ENCODE data around the gene NPC1. TPM values are rescaled to one million over a fixed set of nuclear protein-coding genes. Genes with fewer than 3 reads are reported as not detected.

Gene NPC1
- total and polyA plus RNA-seq, 2 of the 8 experiments (the other 6 are each of a cell fraction or from before 2014, with no cell fraction given): 34.1 to 39.5 TPM

DNA sequence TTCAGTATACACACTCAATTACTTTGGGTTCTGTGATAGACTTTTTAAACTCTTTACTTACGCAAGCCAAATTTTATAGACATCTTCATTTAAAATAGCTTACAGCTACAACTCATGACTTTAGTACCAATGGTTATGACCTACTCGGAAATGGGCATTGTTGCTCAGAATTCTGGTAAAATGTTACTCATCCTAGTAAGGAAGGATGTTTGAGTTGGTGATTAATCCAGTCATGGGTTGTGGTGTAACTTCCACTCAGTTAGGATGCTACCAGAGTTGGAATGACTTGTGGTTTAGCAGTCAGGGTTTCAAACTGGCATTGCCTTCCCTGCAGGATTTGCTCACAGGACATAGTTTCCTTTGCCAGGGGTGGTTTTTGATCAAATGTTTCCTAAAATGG, 7.4 kb upstream of the NPC1 start (continued):
- TF ChIP-seq, protein P1, sequence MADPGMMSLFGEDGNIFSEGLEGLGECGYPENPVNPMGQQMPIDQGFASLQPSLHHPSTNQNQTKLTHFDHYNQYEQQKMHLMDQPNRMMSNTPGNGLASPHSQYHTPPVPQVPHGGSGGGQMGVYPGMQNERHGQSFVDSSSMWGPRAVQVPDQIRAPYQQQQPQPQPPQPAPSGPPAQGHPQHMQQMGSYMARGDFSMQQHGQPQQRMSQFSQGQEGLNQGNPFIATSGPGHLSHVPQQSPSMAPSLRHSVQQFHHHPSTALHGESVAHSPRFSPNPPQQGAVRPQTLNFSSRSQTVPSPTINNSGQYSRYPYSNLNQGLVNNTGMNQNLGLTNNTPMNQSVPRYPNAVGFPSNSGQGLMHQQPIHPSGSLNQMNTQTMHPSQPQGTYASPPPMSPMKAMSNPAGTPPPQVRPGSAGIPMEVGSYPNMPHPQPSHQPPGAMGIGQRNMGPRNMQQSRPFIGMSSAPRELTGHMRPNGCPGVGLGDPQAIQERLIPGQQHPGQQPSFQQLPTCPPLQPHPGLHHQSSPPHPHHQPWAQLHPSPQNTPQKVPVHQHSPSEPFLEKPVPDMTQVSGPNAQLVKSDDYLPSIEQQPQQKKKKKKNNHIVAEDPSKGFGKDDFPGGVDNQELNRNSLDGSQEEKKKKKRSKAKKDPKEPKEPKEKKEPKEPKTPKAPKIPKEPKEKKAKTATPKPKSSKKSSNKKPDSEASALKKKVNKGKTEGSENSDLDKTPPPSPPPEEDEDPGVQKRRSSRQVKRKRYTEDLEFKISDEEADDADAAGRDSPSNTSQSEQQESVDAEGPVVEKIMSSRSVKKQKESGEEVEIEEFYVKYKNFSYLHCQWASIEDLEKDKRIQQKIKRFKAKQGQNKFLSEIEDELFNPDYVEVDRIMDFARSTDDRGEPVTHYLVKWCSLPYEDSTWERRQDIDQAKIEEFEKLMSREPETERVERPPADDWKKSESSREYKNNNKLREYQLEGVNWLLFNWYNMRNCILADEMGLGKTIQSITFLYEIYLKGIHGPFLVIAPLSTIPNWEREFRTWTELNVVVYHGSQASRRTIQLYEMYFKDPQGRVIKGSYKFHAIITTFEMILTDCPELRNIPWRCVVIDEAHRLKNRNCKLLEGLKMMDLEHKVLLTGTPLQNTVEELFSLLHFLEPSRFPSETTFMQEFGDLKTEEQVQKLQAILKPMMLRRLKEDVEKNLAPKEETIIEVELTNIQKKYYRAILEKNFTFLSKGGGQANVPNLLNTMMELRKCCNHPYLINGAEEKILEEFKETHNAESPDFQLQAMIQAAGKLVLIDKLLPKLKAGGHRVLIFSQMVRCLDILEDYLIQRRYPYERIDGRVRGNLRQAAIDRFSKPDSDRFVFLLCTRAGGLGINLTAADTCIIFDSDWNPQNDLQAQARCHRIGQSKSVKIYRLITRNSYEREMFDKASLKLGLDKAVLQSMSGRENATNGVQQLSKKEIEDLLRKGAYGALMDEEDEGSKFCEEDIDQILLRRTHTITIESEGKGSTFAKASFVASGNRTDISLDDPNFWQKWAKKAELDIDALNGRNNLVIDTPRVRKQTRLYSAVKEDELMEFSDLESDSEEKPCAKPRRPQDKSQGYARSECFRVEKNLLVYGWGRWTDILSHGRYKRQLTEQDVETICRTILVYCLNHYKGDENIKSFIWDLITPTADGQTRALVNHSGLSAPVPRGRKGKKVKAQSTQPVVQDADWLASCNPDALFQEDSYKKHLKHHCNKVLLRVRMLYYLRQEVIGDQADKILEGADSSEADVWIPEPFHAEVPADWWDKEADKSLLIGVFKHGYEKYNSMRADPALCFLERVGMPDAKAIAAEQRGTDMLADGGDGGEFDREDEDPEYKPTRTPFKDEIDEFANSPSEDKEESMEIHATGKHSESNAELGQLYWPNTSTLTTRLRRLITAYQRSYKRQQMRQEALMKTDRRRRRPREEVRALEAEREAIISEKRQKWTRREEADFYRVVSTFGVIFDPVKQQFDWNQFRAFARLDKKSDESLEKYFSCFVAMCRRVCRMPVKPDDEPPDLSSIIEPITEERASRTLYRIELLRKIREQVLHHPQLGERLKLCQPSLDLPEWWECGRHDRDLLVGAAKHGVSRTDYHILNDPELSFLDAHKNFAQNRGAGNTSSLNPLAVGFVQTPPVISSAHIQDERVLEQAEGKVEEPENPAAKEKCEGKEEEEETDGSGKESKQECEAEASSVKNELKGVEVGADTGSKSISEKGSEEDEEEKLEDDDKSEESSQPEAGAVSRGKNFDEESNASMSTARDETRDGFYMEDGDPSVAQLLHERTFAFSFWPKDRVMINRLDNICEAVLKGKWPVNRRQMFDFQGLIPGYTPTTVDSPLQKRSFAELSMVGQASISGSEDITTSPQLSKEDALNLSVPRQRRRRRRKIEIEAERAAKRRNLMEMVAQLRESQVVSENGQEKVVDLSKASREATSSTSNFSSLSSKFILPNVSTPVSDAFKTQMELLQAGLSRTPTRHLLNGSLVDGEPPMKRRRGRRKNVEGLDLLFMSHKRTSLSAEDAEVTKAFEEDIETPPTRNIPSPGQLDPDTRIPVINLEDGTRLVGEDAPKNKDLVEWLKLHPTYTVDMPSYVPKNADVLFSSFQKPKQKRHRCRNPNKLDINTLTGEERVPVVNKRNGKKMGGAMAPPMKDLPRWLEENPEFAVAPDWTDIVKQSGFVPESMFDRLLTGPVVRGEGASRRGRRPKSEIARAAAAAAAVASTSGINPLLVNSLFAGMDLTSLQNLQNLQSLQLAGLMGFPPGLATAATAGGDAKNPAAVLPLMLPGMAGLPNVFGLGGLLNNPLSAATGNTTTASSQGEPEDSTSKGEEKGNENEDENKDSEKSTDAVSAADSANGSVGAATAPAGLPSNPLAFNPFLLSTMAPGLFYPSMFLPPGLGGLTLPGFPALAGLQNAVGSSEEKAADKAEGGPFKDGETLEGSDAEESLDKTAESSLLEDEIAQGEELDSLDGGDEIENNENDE (IDR thresholded peaks at IDR 0.05; ENCODE audit: insufficient replicate concordance, low read length): no peak
- TF ChIP-seq NANOG (IDR thresholded peaks at IDR 0.05; ENCODE audit: insufficient read depth, low read depth, low read length, poor library complexity, severe bottlenecking) (no peak), RXRA (IDR thresholded peaks at IDR 0.05; ENCODE audit: insufficient read depth, low read depth, low read length) (no peak), KDM1A (IDR thresholded peaks at IDR 0.05; ENCODE audit: borderline replicate concordance, low read length) (no peak), RBBP5 (IDR thresholded peaks at IDR 0.05; ENCODE audit: borderline replicate concordance, low read depth, low read length) (no peak), TCF12 (IDR thresholded peaks at IDR 0.05; ENCODE audit: low read depth, low read length) (no peak), RAD21 (IDR thresholded peaks at IDR 0.05 in 1 of 2, conservative IDR thresholded peaks at IDR 0.05 in 1 of 2; ENCODE audit: low read depth in 2 of 2, low read length in 2 of 2) (no peak), HDAC2 (IDR thresholded peaks at IDR 0.05; ENCODE audit: borderline replicate concordance in 1 of 2, low read depth in 2 of 2, low read length in 2 of 2) (no peak), SIX5 (IDR thresholded peaks at IDR 0.05; ENCODE audit: low read depth, low read length) (no peak), POLR2A (IDR thresholded peaks at IDR 0.05; ENCODE audit: control extremely low read depth in 1 of 2, low read depth in 2 of 2, low read length in 2 of 2) (no peak)

Measured in H1 (cell line).